ENCODE data around the gene SMARCC2. TPM values are rescaled to one million over a fixed set of nuclear protein-coding genes. Genes with fewer than 3 reads are reported as not detected.
A peak's percentile ranks its signal among the peaks of the same experiment; 100 is the strongest.

Gene SMARCC2
- total RNA-seq, 4 donors from 2014 or later: 34.1 to 56.9 (median 49.4) TPM

- DNase-seq (no peak), ATAC-seq (no peak)
- Histone ChIP-seq H3K4me1 (peaks cover 70 to 78% of the 10 kb centered on the region in 2 donors), H3K27me3 (no peaks in the 10 kb centered on the region), H3K27ac (peak overlapping the region; percentile 93 to 99 (median 98)), H3K36me3 (peaks cover 0 to 14% of the 10 kb centered on the region in 2 donors), H3K9me3 (no peaks in the 10 kb centered on the region), H3K4me3 (no peak overlapping the region)
- intact Hi-C loops (cut with DNase I; ENCODE audit: low total_unique reads): no loop called here
- in situ Hi-C loops (cut with MboI; ENCODE audit: low sequenced_read_pairs in 4 of 4): loop anchor here in 2 of 4 donors (10.0 kb wide), 1 partner anchor 61 kb away; the partner anchor contains the start of gene SMARCC2 (in 2 of the 2)
- no peak for TF ChIP-seq POLR2A (IDR thresholded peaks at IDR 0.05)
- TF ChIP-seq CTCF (IDR thresholded peaks at IDR 0.05 in 4 of 5, conservative IDR thresholded peaks at IDR 0.05 in 1 of 5): no peak
Measured at GRCh38 chr12:56124133-56124532, 65.2 kb downstream of the SMARCC2 start.

GRCh38 chr12:56122637-56123036 is 66.6 kb downstream of the SMARCC2 start:
- Histone ChIP-seq H3K27ac (peak overlapping the region; percentile 93 to 99 (median 98)), H3K4me1 (peaks cover 76 to 84% of the 10 kb centered on the region in 2 donors), H3K9me3 (no peaks in the 10 kb centered on the region), H3K36me3 (peaks cover 0 to 14% of the 10 kb centered on the region in 2 donors), H3K27me3 (no peaks in the 10 kb centered on the region), H3K4me3 (no peak overlapping the region)
- in situ Hi-C loops (cut with MboI; ENCODE audit: low sequenced_read_pairs in 4 of 4) (loop anchor here in 2 of 4 donors (10.0 kb wide), 1 partner anchor 62 kb away; the partner anchor contains the start of gene SMARCC2 (in 2 of the 2)), intact Hi-C loops (cut with DNase I; ENCODE audit: low total_unique reads) (no loop called here)
- TF ChIP-seq POLR2A (IDR thresholded peaks at IDR 0.05) (no peak), CTCF (IDR thresholded peaks at IDR 0.05 in 4 of 5, conservative IDR thresholded peaks at IDR 0.05 in 1 of 5) (no peak)
- no peak for ATAC-seq
- DNase-seq: no peak

GRCh38 chr12:56121204-56121870 is 67.9 kb downstream of the SMARCC2 start:
- intact Hi-C loops (cut with DNase I; ENCODE audit: low total_unique reads) (no loop called here), in situ Hi-C loops (cut with MboI; ENCODE audit: low sequenced_read_pairs in 4 of 4) (loop anchor here in 2 of 4 donors (10.0 kb wide), 1 partner anchor 63 kb away; the partner anchor contains the start of gene SMARCC2 (in 2 of the 2))
- peaks cover 0 to 14% of the 10 kb centered on the region in 2 donors for H3K36me3 ChIP-seq
- H3K4me3 ChIP-seq: no peak overlapping the region
- peak in 1 of 2 donors; percentile 49 for DNase-seq
- H3K9me3 ChIP-seq: no peaks in the 10 kb centered on the region
- H3K27me3 ChIP-seq: no peaks in the 10 kb centered on the region
- H3K4me1 ChIP-seq: peaks cover 64 to 71% of the 10 kb centered on the region in 2 donors
- peak overlapping the region; percentile 93 to 99 (median 98) for H3K27ac ChIP-seq
- ATAC-seq: no peak
- no peak for TF ChIP-seq CTCF (IDR thresholded peaks at IDR 0.05 in 4 of 5, conservative IDR thresholded peaks at IDR 0.05 in 1 of 5)
- TF ChIP-seq POLR2A (IDR thresholded peaks at IDR 0.05): no peak

GRCh38 chr12:56120158-56120846 is 69.0 kb downstream of the SMARCC2 start:
- H3K4me3 ChIP-seq: peak overlapping the region in 1 of 4 donors; percentile 88
- peaks cover 0 to 14% of the 10 kb centered on the region in 2 donors for H3K36me3 ChIP-seq
- intact Hi-C loops (cut with DNase I; ENCODE audit: low total_unique reads): no loop called here
- H3K9me3 ChIP-seq: no peaks in the 10 kb centered on the region
- ATAC-seq: no peak
- in situ Hi-C loops (cut with MboI; ENCODE audit: low sequenced_read_pairs in 4 of 4): loop anchor here in 2 of 4 donors (10.0 kb wide), 1 partner anchor 64 kb away; the partner anchor contains the start of gene SMARCC2 (in 2 of the 2)
- peak overlapping the region; percentile 93 to 99 (median 98) for H3K27ac ChIP-seq
- H3K27me3 ChIP-seq: no peaks in the 10 kb centered on the region
- DNase-seq: peak in 1 of 2 donors; percentile 29
- peaks cover 55 to 63% of the 10 kb centered on the region in 2 donors for H3K4me1 ChIP-seq
- TF ChIP-seq POLR2A (IDR thresholded peaks at IDR 0.05) (no peak), CTCF (IDR thresholded peaks at IDR 0.05 in 4 of 5, conservative IDR thresholded peaks at IDR 0.05 in 1 of 5) (no peak)
